Mesenchymal stem cell (in vitro differentiated cells and primary cell): ENCODE data around the gene ZCCHC7.

Experiments used
- DNase-seq: peaks from one replicate; pipeline ENCODE4 v3.0.0-alpha.2; 2013
- H2AFZ ChIP-seq: one replicate; pipeline ENCODE4 v1.6.1; 2013; ENCODE audit warnings: low read depth, mild to moderate bottlenecking, control low read depth, inconsistent platforms, low read length, moderate library complexity
- H2AK5ac ChIP-seq: 2 replicates; pipeline ENCODE4 v1.6.1; 2013; ENCODE audit warnings: low read length, moderate library complexity, mild to moderate bottlenecking, inconsistent platforms; ENCODE audit not compliant: severe bottlenecking
- H2BK120ac ChIP-seq: one replicate; pipeline ENCODE4 v1.6.1; 2013; ENCODE audit warnings: low read depth, mild to moderate bottlenecking, inconsistent platforms, low read length, moderate library complexity
- H2BK12ac ChIP-seq, 2 experiments: one replicate each; pipeline ENCODE4 v1.6.1; 2013; ENCODE audit warnings: inconsistent platforms in 2 of 2, low read length in 2 of 2, mild to moderate bottlenecking in 2 of 2, moderate library complexity in 2 of 2, control low read depth in 1 of 2
- H2BK15ac ChIP-seq: one replicate; pipeline ENCODE4 v1.6.1; 2013; ENCODE audit warnings: mild to moderate bottlenecking, low read depth, inconsistent platforms; ENCODE audit not compliant: poor library complexity, severe bottlenecking
- H2BK5ac ChIP-seq: 2 replicates; pipeline ENCODE4 v1.6.1; 2013; ENCODE audit warnings: low read depth, mild to moderate bottlenecking, low read length, control low read depth, inconsistent platforms; ENCODE audit not compliant: poor library complexity, severe bottlenecking
- H3K14ac ChIP-seq, 2 experiments: one replicate each; pipeline ENCODE4 v1.6.1; 2013; ENCODE audit warnings: inconsistent platforms in 2 of 2, low read length in 2 of 2, control low read depth in 1 of 2, mild to moderate bottlenecking in 1 of 2, moderate library complexity in 1 of 2
- H3K18ac ChIP-seq, 2 experiments: one replicate each; pipeline ENCODE4 v1.6.1; 2013; ENCODE audit warnings: inconsistent platforms in 2 of 2, low read length in 2 of 2, control low read depth in 1 of 2, low read depth in 1 of 2, mild to moderate bottlenecking in 1 of 2
- H3K23ac ChIP-seq, 2 experiments: one replicate each; pipeline ENCODE4 v1.6.1; 2013; ENCODE audit warnings: inconsistent platforms in 2 of 2, low read length in 2 of 2, mild to moderate bottlenecking in 2 of 2, moderate library complexity in 2 of 2, control low read depth in 1 of 2
- H3K27ac ChIP-seq: 2 replicates; pipeline ENCODE4 v1.5.1; 2013; ENCODE audit warnings: mild to moderate bottlenecking, moderate library complexity, low read length, control low read depth, inconsistent platforms; ENCODE audit not compliant: poor library complexity, severe bottlenecking
- H3K27me3 ChIP-seq, 2 experiments: 2 replicates each; pipeline versions ENCODE4 v1.6.1 to v1.7.0; 2013; ENCODE audit warnings: low read length in 2 of 2, mild to moderate bottlenecking in 2 of 2, moderate library complexity in 2 of 2, control low read depth in 1 of 2, inconsistent platforms in 1 of 2; ENCODE audit not compliant: control insufficient read depth in 1 of 2, insufficient read depth in 1 of 2
- H3K36me3 ChIP-seq, 2 experiments: 2 replicates each; pipeline versions ENCODE4 v1.6.1 to v1.7.0; 2013; ENCODE audit warnings: low read length in 2 of 2, control low read depth in 1 of 2, inconsistent platforms in 1 of 2, low read depth in 1 of 2, mild to moderate bottlenecking in 1 of 2; ENCODE audit not compliant: insufficient read depth in 2 of 2, control insufficient read depth in 1 of 2
- H3K4ac ChIP-seq, 2 experiments: one replicate each; pipeline ENCODE4 v1.6.1; 2013; ENCODE audit warnings: inconsistent platforms in 2 of 2, low read length in 2 of 2, mild to moderate bottlenecking in 2 of 2, moderate library complexity in 2 of 2, control low read depth in 1 of 2, low read depth in 1 of 2
- H3K4me1 ChIP-seq: 2 replicates; pipeline ENCODE4 v1.6.1; 2013; ENCODE audit warnings: low read depth, low read length, control low read depth; ENCODE audit not compliant: control insufficient read depth, insufficient read depth
- H3K4me2 ChIP-seq: 2 replicates; pipeline ENCODE4 v1.6.1; 2013; ENCODE audit warnings: low read length, mild to moderate bottlenecking, inconsistent platforms; ENCODE audit not compliant: poor library complexity, severe bottlenecking
- H3K4me3 ChIP-seq, 2 experiments: 2 replicates each; pipeline versions ENCODE4 v1.5.1 to v1.7.0; 2013; ENCODE audit warnings: low read length in 2 of 2, mild to moderate bottlenecking in 2 of 2, control low read depth in 1 of 2, low read depth in 1 of 2; ENCODE audit not compliant: insufficient read depth in 1 of 2
- H3K79me1 ChIP-seq: replicated peaks from 2 replicates; pipeline ENCODE4 v1.6.1; 2013; ENCODE audit warnings: mild to moderate bottlenecking, control low read depth, low read length, inconsistent platforms; ENCODE audit not compliant: poor library complexity, severe bottlenecking
- H3K9ac ChIP-seq: 2 replicates; pipeline ENCODE4 v1.7.0; 2013; ENCODE audit warnings: mild to moderate bottlenecking, low read length, moderate library complexity
- H3K9me3 ChIP-seq: 2 replicates; pipeline ENCODE4 v1.7.0; 2013; ENCODE audit warnings: mild to moderate bottlenecking, low read length; ENCODE audit not compliant: control insufficient read depth
- H4K8ac ChIP-seq: one replicate; pipeline ENCODE4 v1.6.1; 2013; ENCODE audit warnings: inconsistent platforms, mild to moderate bottlenecking, low read length, moderate library complexity
- H4K91ac ChIP-seq: one replicate; pipeline ENCODE4 v1.6.1; 2013; ENCODE audit warnings: mild to moderate bottlenecking, low read length, inconsistent platforms
- WGBS: methylation state at CpG from one replicate; pipeline ENCODE4 v1.1.7; 2013; ENCODE audit warnings: mixed read lengths; 5-methylcytosine and 5-hydroxymethylcytosine counted together

ZCCHC7 gene

GRCh38 chr9:37404590-37404989, 284.2 kb downstream of the ZCCHC7 start:
- H3K14ac ChIP-seq: no peak overlapping the region
- no peak overlapping the region for H2BK5ac ChIP-seq
- H3K9me3 ChIP-seq: no peaks in the 10 kb centered on the region
- H3K4me2 ChIP-seq: no peak overlapping the region
- WGBS: 88% methylated on average over 8 of the region's 9 CpGs
- no peak overlapping the region for H2BK120ac ChIP-seq
- H4K8ac ChIP-seq: no peak overlapping the region
- no peak overlapping the region for H3K18ac ChIP-seq
- H3K4me1 ChIP-seq: peaks cover 4% of the 10 kb centered on the region
- DNase-seq: no peak
- no peak overlapping the region for H3K4ac ChIP-seq
- H3K79me1 ChIP-seq: no peaks in the 10 kb centered on the region
- no peak overlapping the region for H2AFZ ChIP-seq
- H2BK15ac ChIP-seq: no peak overlapping the region
- H3K9ac ChIP-seq: no peak overlapping the region
- H2BK12ac ChIP-seq: no peak overlapping the region
- no peaks in the 10 kb centered on the region for H3K36me3 ChIP-seq
- H3K4me3 ChIP-seq: no peak overlapping the region
- peaks cover 0 to 7% of the 10 kb centered on the region in 2 experiments for H3K27me3 ChIP-seq
- H3K23ac ChIP-seq: no peak overlapping the region
- H3K27ac ChIP-seq: no peak overlapping the region
- H2AK5ac ChIP-seq: no peak overlapping the region
- H4K91ac ChIP-seq: no peak overlapping the region

- Histone ChIP-seq H3K18ac (no peak overlapping the region), H3K4me3 (no peak overlapping the region), H3K9ac (no peak overlapping the region), H3K27ac (no peak overlapping the region), H4K91ac (no peak overlapping the region), H3K27me3 (peaks cover 0 to 7% of the 10 kb centered on the region in 2 experiments), H2BK5ac (no peak overlapping the region), H3K79me1 (no peaks in the 10 kb centered on the region), H2BK120ac (no peak overlapping the region), H2AFZ (no peak overlapping the region), H3K14ac (no peak overlapping the region), H3K4ac (no peak overlapping the region), H2AK5ac (no peak overlapping the region), H2BK12ac (no peak overlapping the region), H3K4me1 (peaks cover 4% of the 10 kb centered on the region), H4K8ac (no peak overlapping the region), H3K23ac (no peak overlapping the region), H3K36me3 (no peaks in the 10 kb centered on the region), H3K9me3 (no peaks in the 10 kb centered on the region), H3K4me2 (no peak overlapping the region), H2BK15ac (no peak overlapping the region)
- DNase-seq: no peak
- 93% methylated on average over 3 of the region's 3 CpGs for WGBS
Measured at GRCh38 chr9:37405350-37405749, 285.0 kb downstream of the ZCCHC7 start.

GRCh38 chr9:37405764-37406380, 285.5 kb downstream of the ZCCHC7 start:
- DNase-seq: no peak
- WGBS: 94% methylated on average over 8 of the region's 10 CpGs
- no peak overlapping the region for H2AK5ac ChIP-seq

GRCh38 chr9:37406603-37407401, 286.4 kb downstream of the ZCCHC7 start:
- H3K4me3 ChIP-seq: no peak overlapping the region
- H2BK15ac ChIP-seq: no peak overlapping the region
- H2BK12ac ChIP-seq: no peak overlapping the region
- H3K4ac ChIP-seq: no peak overlapping the region
- no peak overlapping the region for H2BK5ac ChIP-seq
- H3K9me3 ChIP-seq: no peaks in the 10 kb centered on the region
- WGBS: 88% methylated on average over 8 of the region's 11 CpGs
- DNase-seq: no peak
- H3K4me1 ChIP-seq: peaks cover 6% of the 10 kb centered on the region
- no peak overlapping the region for H3K18ac ChIP-seq
- H4K91ac ChIP-seq: no peak overlapping the region
- H3K36me3 ChIP-seq: no peaks in the 10 kb centered on the region
- H2AK5ac ChIP-seq: no peak overlapping the region
- H3K23ac ChIP-seq: no peak overlapping the region
- peaks cover 0 to 7% of the 10 kb centered on the region in 2 experiments for H3K27me3 ChIP-seq
- no peak overlapping the region for H3K4me2 ChIP-seq
- H3K79me1 ChIP-seq: no peaks in the 10 kb centered on the region
- no peak overlapping the region for H3K27ac ChIP-seq
- H2BK120ac ChIP-seq: no peak overlapping the region
- no peak overlapping the region for H4K8ac ChIP-seq
- H2AFZ ChIP-seq: no peak overlapping the region
- no peak overlapping the region for H3K14ac ChIP-seq
- no peak overlapping the region for H3K9ac ChIP-seq

More at GRCh38 chr9:37405764-37406380, 285.5 kb downstream of the ZCCHC7 start:
- H3K79me1 ChIP-seq: no peaks in the 10 kb centered on the region
- H3K27ac ChIP-seq: no peak overlapping the region
- H3K27me3 ChIP-seq: peaks cover 0 to 7% of the 10 kb centered on the region in 2 experiments
- H3K4me3 ChIP-seq: no peak overlapping the region
- no peak overlapping the region for H3K4me2 ChIP-seq
- no peak overlapping the region for H3K14ac ChIP-seq
- H4K8ac ChIP-seq: no peak overlapping the region
- no peak overlapping the region for H2BK12ac ChIP-seq
- H2AFZ ChIP-seq: no peak overlapping the region
- H3K9ac ChIP-seq: no peak overlapping the region
- H3K23ac ChIP-seq: no peak overlapping the region
- H4K91ac ChIP-seq: no peak overlapping the region
- H3K18ac ChIP-seq: no peak overlapping the region
- H2BK120ac ChIP-seq: no peak overlapping the region
- no peak overlapping the region for H3K4ac ChIP-seq
- H3K4me1 ChIP-seq: peaks cover 4% of the 10 kb centered on the region
- H3K9me3 ChIP-seq: no peaks in the 10 kb centered on the region
- H2BK15ac ChIP-seq: no peak overlapping the region
- no peaks in the 10 kb centered on the region for H3K36me3 ChIP-seq
- no peak overlapping the region for H2BK5ac ChIP-seq
